ENCODE measurements around the gene RASA2. TPM values are rescaled to one million over a fixed set of nuclear protein-coding genes. Genes with fewer than 3 reads are reported as not detected.

The RASA2 gene
- total RNA-seq, 1 experiment from 2014 or later, result 26.7 TPM

DNA sequence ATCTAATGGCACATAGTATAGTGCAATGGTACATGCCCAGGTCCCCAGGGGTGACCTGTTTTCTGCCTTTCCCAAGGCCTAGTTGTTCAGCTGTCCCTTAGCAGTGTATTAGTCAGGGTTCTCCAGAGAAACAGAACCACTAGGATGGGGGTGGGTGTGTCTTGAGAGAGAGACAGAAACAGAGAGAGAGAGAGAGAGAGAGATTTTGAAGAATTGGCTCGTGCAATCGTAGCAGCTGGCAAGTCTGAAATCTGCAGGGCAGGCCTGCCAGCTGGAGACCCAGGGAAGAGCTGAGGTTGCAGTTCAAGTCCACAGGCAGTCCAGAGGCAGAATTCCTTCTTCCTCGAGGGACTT is 160.7 kb downstream of the RASA2 start:
- H3K36me3 Mint-ChIP-seq (ENCODE audit: insufficient read depth, unreplicated experiment), result peaks cover 5% of the 10 kb centered on the region
- TF ChIP-seq, protein P1, sequence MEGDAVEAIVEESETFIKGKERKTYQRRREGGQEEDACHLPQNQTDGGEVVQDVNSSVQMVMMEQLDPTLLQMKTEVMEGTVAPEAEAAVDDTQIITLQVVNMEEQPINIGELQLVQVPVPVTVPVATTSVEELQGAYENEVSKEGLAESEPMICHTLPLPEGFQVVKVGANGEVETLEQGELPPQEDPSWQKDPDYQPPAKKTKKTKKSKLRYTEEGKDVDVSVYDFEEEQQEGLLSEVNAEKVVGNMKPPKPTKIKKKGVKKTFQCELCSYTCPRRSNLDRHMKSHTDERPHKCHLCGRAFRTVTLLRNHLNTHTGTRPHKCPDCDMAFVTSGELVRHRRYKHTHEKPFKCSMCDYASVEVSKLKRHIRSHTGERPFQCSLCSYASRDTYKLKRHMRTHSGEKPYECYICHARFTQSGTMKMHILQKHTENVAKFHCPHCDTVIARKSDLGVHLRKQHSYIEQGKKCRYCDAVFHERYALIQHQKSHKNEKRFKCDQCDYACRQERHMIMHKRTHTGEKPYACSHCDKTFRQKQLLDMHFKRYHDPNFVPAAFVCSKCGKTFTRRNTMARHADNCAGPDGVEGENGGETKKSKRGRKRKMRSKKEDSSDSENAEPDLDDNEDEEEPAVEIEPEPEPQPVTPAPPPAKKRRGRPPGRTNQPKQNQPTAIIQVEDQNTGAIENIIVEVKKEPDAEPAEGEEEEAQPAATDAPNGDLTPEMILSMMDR (IDR thresholded peaks at IDR 0.05; ENCODE audit: insufficient read depth in 1 of 2, low read depth in 1 of 2, low read length in 1 of 2, severe bottlenecking in 1 of 2, unreplicated experiment in 1 of 2), result no peak
- peaks cover 17% of the 10 kb centered on the region for H3K4me1 Mint-ChIP-seq (ENCODE audit: low read depth, unreplicated experiment)
- intact Hi-C loops (cut with micrococcal nuclease; ENCODE audit: unreplicated experiment), result no loop called here
- H3K27ac Mint-ChIP-seq (ENCODE audit: unreplicated experiment), result no peak overlapping the region
- no peaks in the 10 kb centered on the region for H3K9me3 Mint-ChIP-seq (ENCODE audit: unreplicated experiment)
- ChIA-PET POLR2A (no interaction called here), CTCF (no interaction called here)
- DNase-seq, result no peak
- BruUV-seq (replicated peaks), result no TSS peak
- H3K4me3 ChIP-seq (ENCODE audit: low read depth, low read length), result no peak overlapping the region
- peak overlapping the region; percentile 17 for H3K4me3 Mint-ChIP-seq (ENCODE audit: unreplicated experiment)
- no peaks in the 10 kb centered on the region for H3K36me3 ChIP-seq (ENCODE audit: control insufficient read depth, insufficient read depth, low read length)
- H3K27me3 ChIP-seq (replicated peaks; ENCODE audit: control insufficient read depth, insufficient read depth, low read length), result no peaks in the 10 kb centered on the region
- H3K4me1 ChIP-seq, result peaks cover 15% of the 10 kb centered on the region
- 0 out of 2 replicates have a peak, but pooled peaks cover 3% of the 10 kb centered on the region for H3K9me3 ChIP-seq
- no peaks in the 10 kb centered on the region for H3K27me3 Mint-ChIP-seq (ENCODE audit: insufficient read depth, unreplicated experiment)

DNA sequence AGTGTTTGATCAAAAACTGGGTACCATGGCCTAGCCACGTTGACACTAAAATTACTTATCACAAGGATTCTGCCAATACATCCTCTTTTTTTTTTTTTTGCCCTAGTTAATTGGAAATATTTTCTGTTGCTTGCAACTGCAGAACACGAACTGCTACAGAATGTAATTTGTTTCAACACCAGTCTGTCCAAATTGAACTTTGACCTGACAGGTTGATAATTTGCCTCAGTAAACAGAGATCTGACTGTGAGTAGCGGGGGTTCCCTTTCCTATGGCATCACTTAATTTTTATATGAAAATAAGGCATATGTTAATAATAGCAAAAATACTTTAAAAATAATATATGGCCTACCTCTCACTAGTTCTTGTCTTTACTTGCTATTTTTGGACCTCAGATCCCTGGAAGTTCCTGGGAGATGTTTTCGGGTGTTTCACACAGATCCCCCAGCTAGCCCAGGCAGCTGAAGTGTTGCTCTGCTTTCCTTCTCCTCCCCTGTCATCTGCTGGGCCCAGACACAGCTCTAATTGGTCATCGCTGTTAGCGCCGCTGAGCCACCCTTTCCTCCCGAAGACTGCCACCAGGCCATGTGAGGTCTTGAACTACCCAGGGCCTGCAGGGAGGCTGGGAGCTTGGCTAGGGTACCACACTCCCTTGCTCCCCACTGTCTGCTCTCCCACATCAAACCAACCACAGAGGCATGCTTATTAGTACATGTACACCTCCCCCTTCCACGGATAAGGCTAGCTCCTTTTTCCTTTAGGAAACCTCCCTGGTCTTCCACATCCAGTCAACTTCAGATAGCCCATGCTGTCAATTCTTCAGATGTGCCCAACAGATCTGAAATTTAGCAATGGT is 161.5 kb downstream of the RASA2 start:
- H3K36me3 Mint-ChIP-seq (ENCODE audit: insufficient read depth, unreplicated experiment), result peaks cover 5% of the 10 kb centered on the region
- H3K4me3 Mint-ChIP-seq (ENCODE audit: unreplicated experiment), result peak overlapping the region; percentile 17
- H3K27me3 ChIP-seq (replicated peaks; ENCODE audit: control insufficient read depth, insufficient read depth, low read length), result no peaks in the 10 kb centered on the region
- intact Hi-C loops (cut with micrococcal nuclease; ENCODE audit: unreplicated experiment), result no loop called here
- H3K4me3 ChIP-seq (ENCODE audit: low read depth, low read length), result no peak overlapping the region
- POLR2A ChIA-PET, result no interaction called here
- no peaks in the 10 kb centered on the region for H3K36me3 ChIP-seq (ENCODE audit: control insufficient read depth, insufficient read depth, low read length)
- H3K4me1 ChIP-seq, result peaks cover 15% of the 10 kb centered on the region
- no TSS peak for BruUV-seq (replicated peaks)
- H3K4me1 Mint-ChIP-seq (ENCODE audit: low read depth, unreplicated experiment), result peaks cover 17% of the 10 kb centered on the region
- H3K9me3 ChIP-seq, result 0 out of 2 replicates have a peak, but pooled peaks cover 3% of the 10 kb centered on the region
- TF ChIP-seq, protein P1 (IDR thresholded peaks at IDR 0.05; ENCODE audit: insufficient read depth in 1 of 2, low read depth in 1 of 2, low read length in 1 of 2, severe bottlenecking in 1 of 2, unreplicated experiment in 1 of 2), result no peak
- H3K27me3 Mint-ChIP-seq (ENCODE audit: insufficient read depth, unreplicated experiment), result no peaks in the 10 kb centered on the region
- CTCF ChIA-PET, result no interaction called here
- H3K9me3 Mint-ChIP-seq (ENCODE audit: unreplicated experiment), result no peaks in the 10 kb centered on the region
- peak overlapping the region; percentile 13 for H3K27ac Mint-ChIP-seq (ENCODE audit: unreplicated experiment)
- no peak for DNase-seq

DNA sequence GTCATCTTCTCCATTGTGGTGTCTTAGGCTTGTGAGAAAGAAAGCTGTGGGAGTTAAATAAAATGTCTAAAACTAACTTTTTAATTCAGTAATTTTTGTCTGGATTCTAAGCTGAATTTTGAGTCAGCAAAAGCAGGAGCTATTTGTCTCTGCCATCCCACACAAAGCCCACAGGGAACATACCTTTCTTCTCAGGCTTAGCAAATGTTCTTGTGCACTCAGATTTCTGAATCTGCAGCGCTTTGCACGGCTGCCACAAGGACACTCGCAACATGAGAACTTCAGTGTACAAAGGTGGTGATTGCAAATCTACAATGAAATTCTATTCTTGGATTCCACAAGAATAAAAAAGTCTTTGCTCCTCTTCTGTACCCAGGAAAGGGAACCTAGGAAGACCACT is 163.0 kb downstream of the RASA2 start:
- H3K4me1 ChIP-seq, result peaks cover 15% of the 10 kb centered on the region
- H3K4me3 ChIP-seq (ENCODE audit: low read depth, low read length), result no peak overlapping the region
- ChIA-PET CTCF (no interaction called here), POLR2A (interaction anchor here (0.6 kb wide), 1 partner anchor 125 kb away, joined by 4 read pairs; no protein-coding TSS in a partner anchor)
- H3K36me3 ChIP-seq (ENCODE audit: control insufficient read depth, insufficient read depth, low read length), result no peaks in the 10 kb centered on the region
- no peaks in the 10 kb centered on the region for H3K9me3 Mint-ChIP-seq (ENCODE audit: unreplicated experiment)
- no peak for DNase-seq
- H3K27me3 ChIP-seq (replicated peaks; ENCODE audit: control insufficient read depth, insufficient read depth, low read length), result no peaks in the 10 kb centered on the region
- peaks cover 17% of the 10 kb centered on the region for H3K4me1 Mint-ChIP-seq (ENCODE audit: low read depth, unreplicated experiment)
- no peak overlapping the region for H3K4me3 Mint-ChIP-seq (ENCODE audit: unreplicated experiment)
- peaks cover 5% of the 10 kb centered on the region for H3K36me3 Mint-ChIP-seq (ENCODE audit: insufficient read depth, unreplicated experiment)
- H3K27ac Mint-ChIP-seq (ENCODE audit: unreplicated experiment), result no peak overlapping the region
- TF ChIP-seq, protein P1 (IDR thresholded peaks at IDR 0.05; ENCODE audit: insufficient read depth in 1 of 2, low read depth in 1 of 2, low read length in 1 of 2, severe bottlenecking in 1 of 2, unreplicated experiment in 1 of 2), result no peak
- intact Hi-C loops (cut with micrococcal nuclease; ENCODE audit: unreplicated experiment), result no loop called here
- 0 out of 2 replicates have a peak, but pooled peaks cover 3% of the 10 kb centered on the region for H3K9me3 ChIP-seq
- H3K27me3 Mint-ChIP-seq (ENCODE audit: insufficient read depth, unreplicated experiment), result no peaks in the 10 kb centered on the region
- no TSS peak for BruUV-seq (replicated peaks)

All from Caco-2 (cell line).